Parathyroid adenoma (tissue), 2 donors: ENCODE measurements around the gene ARHGAP8.

Experiments used
- H2AFZ ChIP-seq: fragments of 300-600 bp; sonication (generic); one replicate; pipeline ENCODE4 v1.7.0; 2017; ENCODE audit warnings: antibody characterized with exemption, mild to moderate bottlenecking
- H3K27ac ChIP-seq: fragments of 300-600 bp; sonication (generic); one replicate; pipeline ENCODE4 v1.7.0; 2017
- H3K27me3 ChIP-seq: fragments of 300-600 bp; sonication (generic); one replicate; pipeline ENCODE4 v1.7.0; 2017; ENCODE audit warnings: low read length; ENCODE audit not compliant: control insufficient read depth, insufficient read depth
- H3K36me3 ChIP-seq: fragments of 300-600 bp; sonication (generic); one replicate; pipeline ENCODE4 v1.7.0; 2017; ENCODE audit warnings: low read length; ENCODE audit not compliant: control insufficient read depth, insufficient read depth
- H3K4me1 ChIP-seq: fragments of 300-600 bp; sonication (generic); one replicate; pipeline ENCODE4 v1.7.0; 2017; ENCODE audit warnings: control low read depth
- H3K4me2 ChIP-seq: fragments of 300-600 bp; sonication (generic); one replicate; pipeline ENCODE4 v1.7.0; 2017; ENCODE audit warnings: low read length
- H3K4me3 ChIP-seq: fragments of 300-600 bp; sonication (generic); one replicate; pipeline ENCODE4 v1.7.0; 2017; ENCODE audit warnings: low read depth, low read length
- H3K79me2 ChIP-seq: fragments of 300-600 bp; sonication (generic); one replicate; pipeline ENCODE4 v1.7.0; 2017; ENCODE audit warnings: control low read depth
- H3K9ac ChIP-seq: fragments of 300-600 bp; sonication (generic); one replicate; pipeline ENCODE4 v1.7.0; 2017; ENCODE audit warnings: mild to moderate bottlenecking
- H3K9me3 ChIP-seq: fragments of 300-600 bp; sonication (generic); one replicate; pipeline ENCODE4 v1.7.0; 2017; ENCODE audit warnings: low read length; ENCODE audit not compliant: control insufficient read depth
- TF ChIP-seq, protein P1 (sequence below): fragments of 300-600 bp; sonication (generic); IDR thresholded peaks from one replicate; pipeline ENCODE4 v1.7.0; 2017; ENCODE audit warnings: antibody characterized with exemption, mild to moderate bottlenecking
- donor health status: primary hyperparathyroidism.

ARHGAP8 gene

DNA sequence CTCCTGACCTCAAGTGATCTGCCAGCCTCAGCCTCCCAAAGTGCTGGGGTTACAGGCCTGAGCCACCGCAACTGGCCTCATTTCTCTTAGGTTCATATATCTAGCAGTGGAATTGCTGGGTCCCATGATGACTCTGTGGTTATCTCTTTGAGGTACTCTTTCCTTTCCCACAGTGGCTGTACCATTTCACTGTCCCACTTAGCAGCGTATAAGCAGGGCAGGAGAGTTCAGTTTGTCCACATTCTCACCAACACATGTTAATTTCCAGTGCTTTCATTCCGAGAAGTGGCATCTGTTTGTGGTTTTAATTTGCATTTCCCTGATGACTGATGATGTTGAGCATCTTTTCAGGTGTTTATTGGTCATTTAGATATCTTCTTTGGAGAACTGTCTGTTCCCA lies 34.0 kb upstream of the ARHGAP8 start:
- no peak overlapping the region for H3K4me3 ChIP-seq
- H3K4me1 ChIP-seq, result no peaks in the 10 kb centered on the region
- no peak overlapping the region for H3K9ac ChIP-seq
- no peak overlapping the region for H2AFZ ChIP-seq
- H3K27me3 ChIP-seq, result no peaks in the 10 kb centered on the region
- TF ChIP-seq, protein P1, sequence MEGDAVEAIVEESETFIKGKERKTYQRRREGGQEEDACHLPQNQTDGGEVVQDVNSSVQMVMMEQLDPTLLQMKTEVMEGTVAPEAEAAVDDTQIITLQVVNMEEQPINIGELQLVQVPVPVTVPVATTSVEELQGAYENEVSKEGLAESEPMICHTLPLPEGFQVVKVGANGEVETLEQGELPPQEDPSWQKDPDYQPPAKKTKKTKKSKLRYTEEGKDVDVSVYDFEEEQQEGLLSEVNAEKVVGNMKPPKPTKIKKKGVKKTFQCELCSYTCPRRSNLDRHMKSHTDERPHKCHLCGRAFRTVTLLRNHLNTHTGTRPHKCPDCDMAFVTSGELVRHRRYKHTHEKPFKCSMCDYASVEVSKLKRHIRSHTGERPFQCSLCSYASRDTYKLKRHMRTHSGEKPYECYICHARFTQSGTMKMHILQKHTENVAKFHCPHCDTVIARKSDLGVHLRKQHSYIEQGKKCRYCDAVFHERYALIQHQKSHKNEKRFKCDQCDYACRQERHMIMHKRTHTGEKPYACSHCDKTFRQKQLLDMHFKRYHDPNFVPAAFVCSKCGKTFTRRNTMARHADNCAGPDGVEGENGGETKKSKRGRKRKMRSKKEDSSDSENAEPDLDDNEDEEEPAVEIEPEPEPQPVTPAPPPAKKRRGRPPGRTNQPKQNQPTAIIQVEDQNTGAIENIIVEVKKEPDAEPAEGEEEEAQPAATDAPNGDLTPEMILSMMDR, result no peak
- H3K79me2 ChIP-seq, result no peaks in the 10 kb centered on the region
- no peaks in the 10 kb centered on the region for H3K9me3 ChIP-seq
- no peak overlapping the region for H3K4me2 ChIP-seq
- H3K27ac ChIP-seq, result no peak overlapping the region
- no peaks in the 10 kb centered on the region for H3K36me3 ChIP-seq

- H3K4me2 ChIP-seq, result no peak overlapping the region
- no peaks in the 10 kb centered on the region for H3K9me3 ChIP-seq
- no peak overlapping the region for H3K9ac ChIP-seq
- H3K27me3 ChIP-seq, result no peaks in the 10 kb centered on the region
- no peak overlapping the region for H3K4me3 ChIP-seq
- no peaks in the 10 kb centered on the region for H3K36me3 ChIP-seq
- H3K4me1 ChIP-seq, result no peaks in the 10 kb centered on the region
- no peak overlapping the region for H3K27ac ChIP-seq
- H3K79me2 ChIP-seq, result no peaks in the 10 kb centered on the region
- no peak overlapping the region for H2AFZ ChIP-seq
- TF ChIP-seq, protein P1, result no peak
Observed at GRCh38 chr22:44719586-44720368, 32.6 kb upstream of the ARHGAP8 start.

- H3K27me3 ChIP-seq, result no peaks in the 10 kb centered on the region
- no peak overlapping the region for H3K27ac ChIP-seq
- no peak overlapping the region for H2AFZ ChIP-seq
- no peak overlapping the region for H3K4me2 ChIP-seq
- no peaks in the 10 kb centered on the region for H3K36me3 ChIP-seq
- no peaks in the 10 kb centered on the region for H3K4me1 ChIP-seq
- no peak overlapping the region for H3K9ac ChIP-seq
- no peak overlapping the region for H3K4me3 ChIP-seq
- H3K9me3 ChIP-seq, result no peaks in the 10 kb centered on the region
- H3K79me2 ChIP-seq, result no peaks in the 10 kb centered on the region
- TF ChIP-seq, protein P1, result no peak
Observed at GRCh38 chr22:44721213-44721612, 31.2 kb upstream of the ARHGAP8 start.

GRCh38 chr22:44722611-44723010 lies 29.8 kb upstream of the ARHGAP8 start:
- Histone ChIP-seq H3K4me2 (no peak overlapping the region), H3K4me1 (no peaks in the 10 kb centered on the region), H3K79me2 (no peaks in the 10 kb centered on the region), H3K9ac (no peak overlapping the region), H2AFZ (no peak overlapping the region), H3K9me3 (no peaks in the 10 kb centered on the region), H3K27me3 (no peaks in the 10 kb centered on the region), H3K36me3 (no peaks in the 10 kb centered on the region), H3K27ac (no peak overlapping the region), H3K4me3 (no peak overlapping the region)
- TF ChIP-seq, protein P1, result no peak

DNA sequence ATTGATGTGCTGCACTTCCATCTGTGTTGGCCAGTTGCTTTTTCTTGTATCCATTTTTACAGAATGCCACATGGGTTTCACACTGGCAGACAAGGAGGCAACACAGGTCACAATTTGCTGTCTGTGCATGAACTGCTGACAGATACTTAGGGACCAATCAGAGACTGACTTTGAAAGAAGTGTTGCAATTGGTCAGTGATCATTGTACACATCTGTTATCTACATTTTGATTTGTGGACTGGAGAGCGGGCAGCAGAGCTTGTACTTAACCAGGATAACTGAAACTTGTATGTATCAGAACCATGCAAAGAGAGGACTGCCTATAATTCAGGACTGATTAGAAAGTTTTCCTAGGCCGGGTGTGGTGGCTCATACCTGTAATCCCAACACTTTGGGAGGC lies 28.6 kb upstream of the ARHGAP8 start:
- TF ChIP-seq, protein P1, result no peak
- Histone ChIP-seq H3K79me2 (no peaks in the 10 kb centered on the region), H3K27ac (no peak overlapping the region), H3K9me3 (no peaks in the 10 kb centered on the region), H2AFZ (no peak overlapping the region), H3K4me1 (no peaks in the 10 kb centered on the region), H3K4me2 (no peak overlapping the region), H3K9ac (no peak overlapping the region), H3K4me3 (no peak overlapping the region), H3K27me3 (no peaks in the 10 kb centered on the region), H3K36me3 (no peaks in the 10 kb centered on the region)
